DOHH2 (cell line): ENCODE results near the gene DELE1.

Experiments
- H3F3A ChIP-seq: fragments of 200-600 bp; sonication (generic), shearing (Covaris generic); 2 replicates; pipeline ENCODE4 v1.6.0; 2016; ENCODE audit warnings: antibody characterized with exemption, mild to moderate bottlenecking; ENCODE audit not compliant: control insufficient read depth, insufficient read depth
- H3K27ac ChIP-seq: fragments of 200-600 bp; sonication (generic); 2 replicates; pipeline ENCODE4 v1.5.1; 2014; ENCODE audit warnings: low read depth, mild to moderate bottlenecking, low read length, moderate library complexity
- H3K27me3 ChIP-seq: fragments of 200-600 bp; sonication (generic); 2 replicates; pipeline ENCODE4 v1.6.1; 2014; ENCODE audit warnings: mild to moderate bottlenecking, low read length, mixed read lengths; ENCODE audit not compliant: control insufficient read depth
- H3K36me3 ChIP-seq: fragments of 200-600 bp; sonication (generic); 2 replicates; pipeline ENCODE4 v1.6.1; 2014; ENCODE audit warnings: mild to moderate bottlenecking, low read length, moderate library complexity, mixed read lengths; ENCODE audit not compliant: control insufficient read depth
- H3K4me1 ChIP-seq: fragments of 200-600 bp; sonication (generic); 2 replicates; pipeline ENCODE4 v1.6.1; 2014; ENCODE audit warnings: mild to moderate bottlenecking, low read length, mixed read lengths; ENCODE audit not compliant: control insufficient read depth
- H3K4me2 ChIP-seq: fragments of 200-600 bp; sonication (generic); 2 replicates; pipeline ENCODE4 v1.6.0; 2014; ENCODE audit warnings: mild to moderate bottlenecking, low read length, moderate library complexity
- H3K4me3 ChIP-seq: fragments of 200-600 bp; sonication (generic); 2 replicates; pipeline ENCODE4 v1.5.1; 2014; ENCODE audit warnings: mild to moderate bottlenecking, low read length, mixed read lengths
- H3K79me2 ChIP-seq: fragments of 200-600 bp; sonication (generic); 2 replicates; pipeline ENCODE4 v1.6.1; 2014; ENCODE audit warnings: mild to moderate bottlenecking, low read length, mixed read lengths; ENCODE audit not compliant: control insufficient read depth
- H3K9me2 ChIP-seq: fragments of 200-600 bp; sonication (generic); replicated peaks from 2 replicates; pipeline ENCODE4 v1.6.1; 2014; ENCODE audit warnings: mild to moderate bottlenecking, low read length, mixed read lengths; ENCODE audit not compliant: control insufficient read depth
- H3K9me3 ChIP-seq: fragments of 200-600 bp; sonication (generic); 2 replicates; pipeline ENCODE4 v1.6.1; 2014; ENCODE audit warnings: antibody characterized with exemption, low read length, mixed read lengths; ENCODE audit not compliant: control insufficient read depth, insufficient read depth
- H4K20me1 ChIP-seq: fragments of 200-600 bp; sonication (generic); 2 replicates; pipeline ENCODE4 v1.6.0; 2014; ENCODE audit warnings: low read depth, mild to moderate bottlenecking, antibody characterized with exemption, low read length, moderate library complexity; ENCODE audit not compliant: control insufficient read depth, insufficient read depth
- EZH2phosphoT487 ChIP-seq: fragments of 200-600 bp; sonication (generic); IDR thresholded peaks from 2 replicates; pipeline ENCODE4 v1.6.1; 2017; ENCODE audit warnings: borderline replicate concordance, mild to moderate bottlenecking, antibody characterized with exemption, low read length, moderate library complexity, mixed read lengths
- TF ChIP-seq, protein P1 (sequence below): fragments of 200-600 bp; sonication (generic); IDR thresholded peaks from one replicate; pipeline ENCODE4 v1.5.1; 2014; ENCODE audit warnings: antibody characterized with exemption, mild to moderate bottlenecking, low read depth, low read length; ENCODE audit not compliant: poor library complexity, severe bottlenecking

The DELE1 gene

DNA sequence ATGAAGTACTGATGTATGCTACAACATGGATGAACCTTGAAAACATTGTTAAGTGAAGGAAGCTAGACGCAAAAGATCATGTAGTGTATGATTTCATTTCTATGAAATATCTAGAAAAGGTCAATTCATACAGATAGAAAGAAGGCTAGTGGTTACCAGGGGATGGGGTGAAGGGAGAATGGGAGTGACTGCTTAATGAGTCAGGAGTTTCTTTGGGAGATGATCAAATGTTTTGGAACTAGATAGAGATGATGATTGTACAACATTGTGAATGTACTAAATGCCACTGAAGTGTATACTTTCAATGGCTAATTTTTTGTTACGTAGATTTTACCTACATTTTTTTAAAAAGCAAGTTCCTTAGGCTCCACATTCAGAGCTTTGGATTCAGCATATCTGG lies 14.9 kb upstream of the DELE1 start:
- no peak overlapping the region for H3K27ac ChIP-seq
- H4K20me1 ChIP-seq, result no peaks in the 10 kb centered on the region
- TF ChIP-seq, protein P1, sequence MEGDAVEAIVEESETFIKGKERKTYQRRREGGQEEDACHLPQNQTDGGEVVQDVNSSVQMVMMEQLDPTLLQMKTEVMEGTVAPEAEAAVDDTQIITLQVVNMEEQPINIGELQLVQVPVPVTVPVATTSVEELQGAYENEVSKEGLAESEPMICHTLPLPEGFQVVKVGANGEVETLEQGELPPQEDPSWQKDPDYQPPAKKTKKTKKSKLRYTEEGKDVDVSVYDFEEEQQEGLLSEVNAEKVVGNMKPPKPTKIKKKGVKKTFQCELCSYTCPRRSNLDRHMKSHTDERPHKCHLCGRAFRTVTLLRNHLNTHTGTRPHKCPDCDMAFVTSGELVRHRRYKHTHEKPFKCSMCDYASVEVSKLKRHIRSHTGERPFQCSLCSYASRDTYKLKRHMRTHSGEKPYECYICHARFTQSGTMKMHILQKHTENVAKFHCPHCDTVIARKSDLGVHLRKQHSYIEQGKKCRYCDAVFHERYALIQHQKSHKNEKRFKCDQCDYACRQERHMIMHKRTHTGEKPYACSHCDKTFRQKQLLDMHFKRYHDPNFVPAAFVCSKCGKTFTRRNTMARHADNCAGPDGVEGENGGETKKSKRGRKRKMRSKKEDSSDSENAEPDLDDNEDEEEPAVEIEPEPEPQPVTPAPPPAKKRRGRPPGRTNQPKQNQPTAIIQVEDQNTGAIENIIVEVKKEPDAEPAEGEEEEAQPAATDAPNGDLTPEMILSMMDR, result no peak
- no peak for TF ChIP-seq EZH2phosphoT487
- H3K4me1 ChIP-seq, result peaks cover 7% of the 10 kb centered on the region
- no peaks in the 10 kb centered on the region for H3K36me3 ChIP-seq
- H3K79me2 ChIP-seq, result no peaks in the 10 kb centered on the region
- H3K4me2 ChIP-seq, result no peak overlapping the region
- peaks cover 3% of the 10 kb centered on the region; the same call in 1 of the 2 replicates for H3K9me3 ChIP-seq
- H3K9me2 ChIP-seq, result no peaks in the 10 kb centered on the region
- H3K27me3 ChIP-seq, result peaks cover 14% of the 10 kb centered on the region
- H3K4me3 ChIP-seq, result no peak overlapping the region
- 0 out of 2 replicates have a peak, but pooled peaks cover 4% of the 10 kb centered on the region for H3F3A ChIP-seq

DNA sequence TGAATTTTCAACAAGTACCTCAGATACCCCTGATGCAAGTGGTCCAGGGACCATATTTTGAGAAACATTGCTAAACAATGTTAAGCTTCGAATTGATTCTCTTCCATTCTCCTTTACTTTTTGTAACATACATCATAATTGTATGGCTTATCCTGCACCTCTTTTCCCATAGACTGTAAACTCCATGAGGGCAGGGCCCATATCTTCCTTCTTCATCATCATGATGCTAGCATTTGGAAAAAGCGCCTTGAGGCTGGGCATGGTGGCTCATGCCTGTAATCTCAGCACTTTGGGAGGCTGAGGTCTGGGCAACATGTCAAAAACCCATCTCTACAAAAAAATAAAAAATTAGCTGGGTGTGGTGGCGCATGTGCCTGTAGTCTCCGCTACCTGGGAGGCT lies 14.5 kb upstream of the DELE1 start:
- no peaks in the 10 kb centered on the region for H4K20me1 ChIP-seq
- H3F3A ChIP-seq, result 0 out of 2 replicates have a peak, but pooled peaks cover 4% of the 10 kb centered on the region
- H3K4me3 ChIP-seq, result no peak overlapping the region
- peaks cover 11% of the 10 kb centered on the region for H3K4me1 ChIP-seq
- no peaks in the 10 kb centered on the region for H3K36me3 ChIP-seq
- peaks cover 3% of the 10 kb centered on the region; the same call in 1 of the 2 replicates for H3K9me3 ChIP-seq
- H3K4me2 ChIP-seq, result no peak overlapping the region
- no peaks in the 10 kb centered on the region for H3K9me2 ChIP-seq
- no peak overlapping the region for H3K27ac ChIP-seq
- H3K79me2 ChIP-seq, result no peaks in the 10 kb centered on the region
- no peak for TF ChIP-seq EZH2phosphoT487
- TF ChIP-seq, protein P1, result no peak
- H3K27me3 ChIP-seq, result peaks cover 12% of the 10 kb centered on the region

DNA sequence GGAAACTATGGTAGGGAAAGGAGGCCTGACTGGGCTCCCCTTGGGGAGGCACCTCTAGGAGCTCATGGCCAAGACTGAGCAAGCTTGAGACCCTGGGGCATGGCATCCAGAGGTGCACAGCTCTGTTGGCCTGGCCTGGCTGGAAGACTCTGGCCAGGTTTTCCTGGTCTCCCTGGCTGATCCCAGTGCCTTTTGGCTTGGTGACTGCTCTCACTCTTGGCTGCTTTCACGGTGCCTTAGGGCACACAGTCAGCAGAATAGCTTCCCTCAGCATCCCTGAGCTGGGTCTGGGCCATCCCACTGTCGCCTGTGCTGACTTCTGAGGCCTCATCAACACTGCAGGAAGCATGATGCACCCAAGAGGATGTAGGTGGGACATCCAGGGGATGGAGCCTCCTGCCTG lies 13.4 kb upstream of the DELE1 start:
- Histone ChIP-seq H3K9me3 (peaks cover 3% of the 10 kb centered on the region; the same call in 1 of the 2 replicates), H4K20me1 (no peaks in the 10 kb centered on the region), H3F3A (0 out of 2 replicates have a peak, but pooled peaks cover 6% of the 10 kb centered on the region), H3K4me3 (no peak overlapping the region), H3K27ac (no peak overlapping the region), H3K4me1 (peaks cover 17% of the 10 kb centered on the region), H3K4me2 (no peak overlapping the region), H3K36me3 (no peaks in the 10 kb centered on the region), H3K79me2 (no peaks in the 10 kb centered on the region), H3K9me2 (no peaks in the 10 kb centered on the region), H3K27me3 (peaks cover 12% of the 10 kb centered on the region)
- TF ChIP-seq, protein P1, result no peak
- TF ChIP-seq EZH2phosphoT487, result no peak
